ENCODE results near the gene TPST1. TPM values are rescaled to one million over a fixed set of nuclear protein-coding genes. Genes with fewer than 3 reads are reported as not detected.

Gene TPST1
- polyA plus RNA-seq, 1 of the 3 experiments (the other 2 are of a cell fraction): 36.4 TPM

DNA sequence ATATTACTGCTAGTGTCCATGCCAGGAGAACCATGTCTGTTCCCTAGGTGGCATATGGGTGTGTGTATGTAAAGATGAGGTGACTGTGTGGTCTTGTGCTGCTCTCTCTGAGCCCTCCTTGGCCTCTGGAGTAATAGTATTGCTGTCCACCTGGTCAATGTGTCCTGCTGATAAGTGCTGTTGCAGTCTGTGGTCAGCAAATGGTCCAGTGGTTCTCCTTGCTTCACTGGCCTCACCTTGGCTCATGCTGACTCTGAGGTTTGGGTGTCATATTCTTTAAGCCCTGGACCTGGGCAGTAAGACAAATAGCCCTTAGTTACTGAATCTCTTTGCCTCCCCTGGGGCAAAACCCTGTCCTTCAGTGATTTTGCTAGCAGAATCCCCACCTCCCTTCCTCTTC lies 56.8 kb downstream of the TPST1 start (continued):
- TF ChIP-seq TAF1 (IDR thresholded peaks at IDR 0.05; ENCODE audit: borderline replicate concordance, low read depth, low read length) (no peak), FOXM1 (IDR thresholded peaks at IDR 0.05; ENCODE audit: low read depth) (no peak)

GRCh38 chr7:66263936-66264335 lies 58.8 kb downstream of the TPST1 start:
- H3K27ac ChIP-seq (ENCODE audit: low read depth in 2 of 2, low read length in 1 of 2): no peak overlapping the region
- H3K79me2 ChIP-seq (ENCODE audit: insufficient read depth): peaks cover 38% of the 10 kb centered on the region
- no peak for TF ChIP-seq FOXM1 (IDR thresholded peaks at IDR 0.05; ENCODE audit: low read depth)
- no peak for TF ChIP-seq SMC3 (IDR thresholded peaks at IDR 0.05; ENCODE audit: low read depth, low read length)
- no peak for TF ChIP-seq CHD2 (IDR thresholded peaks at IDR 0.05; ENCODE audit: low read length, partially characterized antibody)
- TF ChIP-seq, protein P1, sequence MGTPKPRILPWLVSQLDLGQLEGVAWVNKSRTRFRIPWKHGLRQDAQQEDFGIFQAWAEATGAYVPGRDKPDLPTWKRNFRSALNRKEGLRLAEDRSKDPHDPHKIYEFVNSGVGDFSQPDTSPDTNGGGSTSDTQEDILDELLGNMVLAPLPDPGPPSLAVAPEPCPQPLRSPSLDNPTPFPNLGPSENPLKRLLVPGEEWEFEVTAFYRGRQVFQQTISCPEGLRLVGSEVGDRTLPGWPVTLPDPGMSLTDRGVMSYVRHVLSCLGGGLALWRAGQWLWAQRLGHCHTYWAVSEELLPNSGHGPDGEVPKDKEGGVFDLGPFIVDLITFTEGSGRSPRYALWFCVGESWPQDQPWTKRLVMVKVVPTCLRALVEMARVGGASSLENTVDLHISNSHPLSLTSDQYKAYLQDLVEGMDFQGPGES (IDR thresholded peaks at IDR 0.05; ENCODE audit: low read depth, low read length): no peak
- TF ChIP-seq, protein P2, sequence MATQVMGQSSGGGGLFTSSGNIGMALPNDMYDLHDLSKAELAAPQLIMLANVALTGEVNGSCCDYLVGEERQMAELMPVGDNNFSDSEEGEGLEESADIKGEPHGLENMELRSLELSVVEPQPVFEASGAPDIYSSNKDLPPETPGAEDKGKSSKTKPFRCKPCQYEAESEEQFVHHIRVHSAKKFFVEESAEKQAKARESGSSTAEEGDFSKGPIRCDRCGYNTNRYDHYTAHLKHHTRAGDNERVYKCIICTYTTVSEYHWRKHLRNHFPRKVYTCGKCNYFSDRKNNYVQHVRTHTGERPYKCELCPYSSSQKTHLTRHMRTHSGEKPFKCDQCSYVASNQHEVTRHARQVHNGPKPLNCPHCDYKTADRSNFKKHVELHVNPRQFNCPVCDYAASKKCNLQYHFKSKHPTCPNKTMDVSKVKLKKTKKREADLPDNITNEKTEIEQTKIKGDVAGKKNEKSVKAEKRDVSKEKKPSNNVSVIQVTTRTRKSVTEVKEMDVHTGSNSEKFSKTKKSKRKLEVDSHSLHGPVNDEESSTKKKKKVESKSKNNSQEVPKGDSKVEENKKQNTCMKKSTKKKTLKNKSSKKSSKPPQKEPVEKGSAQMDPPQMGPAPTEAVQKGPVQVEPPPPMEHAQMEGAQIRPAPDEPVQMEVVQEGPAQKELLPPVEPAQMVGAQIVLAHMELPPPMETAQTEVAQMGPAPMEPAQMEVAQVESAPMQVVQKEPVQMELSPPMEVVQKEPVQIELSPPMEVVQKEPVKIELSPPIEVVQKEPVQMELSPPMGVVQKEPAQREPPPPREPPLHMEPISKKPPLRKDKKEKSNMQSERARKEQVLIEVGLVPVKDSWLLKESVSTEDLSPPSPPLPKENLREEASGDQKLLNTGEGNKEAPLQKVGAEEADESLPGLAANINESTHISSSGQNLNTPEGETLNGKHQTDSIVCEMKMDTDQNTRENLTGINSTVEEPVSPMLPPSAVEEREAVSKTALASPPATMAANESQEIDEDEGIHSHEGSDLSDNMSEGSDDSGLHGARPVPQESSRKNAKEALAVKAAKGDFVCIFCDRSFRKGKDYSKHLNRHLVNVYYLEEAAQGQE (IDR thresholded peaks at IDR 0.05; ENCODE audit: low read depth, low read length): no peak
- TF ChIP-seq, protein P3, sequence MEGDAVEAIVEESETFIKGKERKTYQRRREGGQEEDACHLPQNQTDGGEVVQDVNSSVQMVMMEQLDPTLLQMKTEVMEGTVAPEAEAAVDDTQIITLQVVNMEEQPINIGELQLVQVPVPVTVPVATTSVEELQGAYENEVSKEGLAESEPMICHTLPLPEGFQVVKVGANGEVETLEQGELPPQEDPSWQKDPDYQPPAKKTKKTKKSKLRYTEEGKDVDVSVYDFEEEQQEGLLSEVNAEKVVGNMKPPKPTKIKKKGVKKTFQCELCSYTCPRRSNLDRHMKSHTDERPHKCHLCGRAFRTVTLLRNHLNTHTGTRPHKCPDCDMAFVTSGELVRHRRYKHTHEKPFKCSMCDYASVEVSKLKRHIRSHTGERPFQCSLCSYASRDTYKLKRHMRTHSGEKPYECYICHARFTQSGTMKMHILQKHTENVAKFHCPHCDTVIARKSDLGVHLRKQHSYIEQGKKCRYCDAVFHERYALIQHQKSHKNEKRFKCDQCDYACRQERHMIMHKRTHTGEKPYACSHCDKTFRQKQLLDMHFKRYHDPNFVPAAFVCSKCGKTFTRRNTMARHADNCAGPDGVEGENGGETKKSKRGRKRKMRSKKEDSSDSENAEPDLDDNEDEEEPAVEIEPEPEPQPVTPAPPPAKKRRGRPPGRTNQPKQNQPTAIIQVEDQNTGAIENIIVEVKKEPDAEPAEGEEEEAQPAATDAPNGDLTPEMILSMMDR (IDR thresholded peaks at IDR 0.05): no peak
- no peak for TF ChIP-seq RAD21 (IDR thresholded peaks at IDR 0.05; ENCODE audit: low read length)
- H3K4me1 ChIP-seq (ENCODE audit: control insufficient read depth in 1 of 2, insufficient read depth in 2 of 2, low read depth in 1 of 2, low read length in 1 of 2): no peaks in the 10 kb centered on the region
- peaks cover 26% of the 10 kb centered on the region for H3K9me3 ChIP-seq
- H3K36me3 ChIP-seq (replicated peaks in 1 of 2; ENCODE audit: control insufficient read depth in 1 of 2, insufficient read depth in 2 of 2, low read length in 1 of 2): peaks cover 17 to 29% of the 10 kb centered on the region in 2 experiments
- WGBS (ENCODE audit: low lambda C conversion rate): 78% methylated on average over 1 of the region's 1 CpG
- no peaks in the 10 kb centered on the region for H4K20me1 ChIP-seq (ENCODE audit: insufficient read depth)
- no peak overlapping the region for H2AFZ ChIP-seq (ENCODE audit: low read depth)
- H3K9me2 ChIP-seq: no peaks in the 10 kb centered on the region
- no peak overlapping the region for H3K4me2 ChIP-seq
- H3K27me3 ChIP-seq (ENCODE audit: insufficient read depth): no peaks in the 10 kb centered on the region
- DNase-seq: no peak
- H3F3A ChIP-seq (replicated peaks; ENCODE audit: insufficient read depth): no peaks in the 10 kb centered on the region
- H3K9ac ChIP-seq: no peak overlapping the region
- ChIA-PET CTCF (interaction anchor here (0.9 kb wide), 1 partner anchor 37 kb away, joined by 4 read pairs; no protein-coding TSS in a partner anchor), POLR2A (no interaction called here)
- H3K4me3 ChIP-seq (ENCODE audit: low read depth in 2 of 2, low read length in 1 of 2): peak overlapping the region in 1 of 2 experiments; percentile 3; a peak in 1 of 4 replicates

Data from SK-N-SH (cell line).